ENCODE measurements around the gene SAMD10.

SAMD10 gene

GRCh38 chr20:63955281-63955826 lies 24.1 kb downstream of the SAMD10 start:
- DNase-seq, result peak; percentile 41 to 59

DNA sequence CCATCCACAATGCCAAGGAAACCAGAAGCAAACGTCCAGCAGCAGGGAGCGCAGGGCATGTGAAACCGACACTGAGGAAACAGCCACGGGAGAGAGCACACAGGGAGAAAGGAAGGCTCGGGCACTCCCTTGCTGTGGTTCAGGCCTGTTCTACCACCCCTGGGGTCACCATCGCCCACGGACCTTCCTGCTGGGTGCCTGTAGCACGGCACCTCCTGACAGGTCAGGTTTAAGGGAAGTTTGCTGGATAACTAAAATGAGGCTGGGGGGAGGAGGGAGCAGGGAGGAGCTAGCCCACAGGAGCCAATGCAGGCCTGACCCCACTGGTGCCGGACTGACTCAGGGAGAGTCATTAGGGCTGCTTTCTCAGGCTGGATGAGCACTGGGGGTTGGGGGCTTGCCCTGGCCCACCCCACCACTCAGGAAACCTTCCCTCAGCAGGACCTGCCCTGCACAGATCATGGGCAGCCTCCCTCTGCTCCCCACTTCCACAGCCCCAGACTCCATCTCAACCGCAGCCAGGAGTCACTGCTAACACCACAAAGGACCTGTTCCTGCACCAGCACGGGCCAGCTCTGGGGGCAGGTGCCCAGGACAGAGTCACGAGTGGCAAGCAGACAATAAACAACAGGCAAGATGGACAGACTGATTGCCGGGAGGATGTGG lies 25.5 kb downstream of the SAMD10 start:
- DNase-seq, result no peak

DNA sequence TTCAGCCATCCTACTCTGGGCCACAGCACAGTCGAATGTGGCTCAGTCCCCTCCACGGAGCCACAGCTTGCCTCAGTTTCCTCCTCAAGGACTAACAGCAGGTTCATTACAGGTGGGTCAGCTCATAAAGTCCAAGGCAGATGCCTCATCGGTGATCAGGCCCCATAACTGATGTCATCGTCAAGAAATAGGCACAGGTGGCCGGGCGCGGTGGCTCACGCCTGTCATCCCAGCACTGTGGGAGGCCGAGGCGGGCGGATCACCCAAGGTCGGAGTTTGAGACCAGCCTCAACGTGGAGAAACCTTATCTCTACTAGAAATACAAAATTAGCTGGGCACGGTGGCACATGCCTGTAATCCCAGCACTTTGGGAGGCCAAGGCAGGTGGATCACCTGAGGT lies 26.7 kb downstream of the SAMD10 start:
- no peak for DNase-seq

GRCh38 chr20:63952210-63952535 lies 27.3 kb downstream of the SAMD10 start:
- DNase-seq, result no peak

DNA sequence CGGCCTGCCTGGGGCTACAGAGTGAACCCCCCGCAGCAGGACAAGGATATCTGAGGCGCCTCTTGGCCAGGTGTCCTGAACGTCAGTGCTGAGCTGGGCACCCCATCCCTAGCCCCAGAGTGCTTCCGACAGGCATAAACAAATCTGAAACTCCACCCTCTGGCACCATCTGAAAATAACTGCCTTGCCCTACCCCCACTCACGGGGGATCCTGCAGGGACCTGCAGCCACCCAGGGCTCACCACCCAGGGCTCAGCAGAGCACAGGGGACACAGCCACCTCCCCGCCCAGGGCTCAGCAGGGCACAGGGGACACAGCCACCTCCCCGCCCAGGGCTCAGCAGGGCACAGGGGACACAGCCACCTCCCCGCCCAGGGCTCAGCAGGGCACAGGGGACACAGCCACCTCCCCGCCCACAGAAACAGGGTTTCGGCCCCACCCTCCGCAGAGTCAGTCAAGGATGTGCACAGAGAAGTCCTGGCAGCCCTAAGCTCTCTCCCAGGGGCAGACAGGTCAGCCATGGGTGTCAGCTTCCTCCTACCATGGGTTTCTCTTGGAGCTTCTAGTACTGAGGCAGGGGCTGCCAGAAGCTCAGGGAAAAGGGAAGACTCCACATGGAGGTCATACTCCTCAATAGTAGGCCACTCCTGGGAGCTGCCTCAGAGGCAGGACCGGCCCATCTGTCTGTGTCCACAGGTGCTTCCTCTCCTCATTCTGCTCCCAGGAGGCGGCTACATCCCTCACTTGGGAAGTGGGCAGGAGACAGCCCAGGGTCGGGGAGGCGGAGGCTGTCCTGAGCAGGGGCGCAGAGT lies 27.8 kb downstream of the SAMD10 start:
- no peak for DNase-seq

DNA sequence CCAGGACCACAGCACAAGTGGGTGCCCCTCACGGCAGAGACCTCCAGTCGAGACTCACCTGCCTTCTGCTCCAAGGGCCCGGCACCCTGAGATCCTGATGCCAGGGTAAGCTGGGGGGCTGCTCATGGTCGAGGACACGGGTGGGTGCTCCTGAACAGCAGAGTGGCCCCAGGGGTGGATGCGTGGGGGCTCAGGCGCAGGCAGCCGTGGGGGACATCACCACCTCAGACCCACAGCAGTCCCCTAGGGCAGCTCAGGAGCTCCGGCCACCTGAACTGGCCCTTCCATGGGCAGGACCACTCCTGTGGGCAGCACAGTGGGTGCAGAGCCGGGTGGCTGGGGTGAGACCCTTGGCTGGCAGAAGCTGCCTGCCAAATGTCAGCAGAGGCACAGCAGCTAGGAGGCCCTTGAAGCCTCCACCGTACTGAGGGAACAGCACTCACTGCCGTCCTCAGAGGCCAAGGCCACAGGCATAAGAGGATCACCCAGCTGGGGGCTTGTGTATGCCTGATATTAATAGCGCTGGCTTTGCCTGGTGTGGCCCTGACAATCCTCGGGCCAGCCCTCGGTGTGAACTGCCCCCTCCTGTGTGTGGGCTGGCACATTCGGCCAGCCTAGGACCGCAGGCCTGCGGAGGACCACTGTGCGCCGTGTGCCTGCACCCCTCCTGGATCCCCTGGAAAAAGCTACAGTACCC lies 28.6 kb downstream of the SAMD10 start:
- no peak for DNase-seq

DNA sequence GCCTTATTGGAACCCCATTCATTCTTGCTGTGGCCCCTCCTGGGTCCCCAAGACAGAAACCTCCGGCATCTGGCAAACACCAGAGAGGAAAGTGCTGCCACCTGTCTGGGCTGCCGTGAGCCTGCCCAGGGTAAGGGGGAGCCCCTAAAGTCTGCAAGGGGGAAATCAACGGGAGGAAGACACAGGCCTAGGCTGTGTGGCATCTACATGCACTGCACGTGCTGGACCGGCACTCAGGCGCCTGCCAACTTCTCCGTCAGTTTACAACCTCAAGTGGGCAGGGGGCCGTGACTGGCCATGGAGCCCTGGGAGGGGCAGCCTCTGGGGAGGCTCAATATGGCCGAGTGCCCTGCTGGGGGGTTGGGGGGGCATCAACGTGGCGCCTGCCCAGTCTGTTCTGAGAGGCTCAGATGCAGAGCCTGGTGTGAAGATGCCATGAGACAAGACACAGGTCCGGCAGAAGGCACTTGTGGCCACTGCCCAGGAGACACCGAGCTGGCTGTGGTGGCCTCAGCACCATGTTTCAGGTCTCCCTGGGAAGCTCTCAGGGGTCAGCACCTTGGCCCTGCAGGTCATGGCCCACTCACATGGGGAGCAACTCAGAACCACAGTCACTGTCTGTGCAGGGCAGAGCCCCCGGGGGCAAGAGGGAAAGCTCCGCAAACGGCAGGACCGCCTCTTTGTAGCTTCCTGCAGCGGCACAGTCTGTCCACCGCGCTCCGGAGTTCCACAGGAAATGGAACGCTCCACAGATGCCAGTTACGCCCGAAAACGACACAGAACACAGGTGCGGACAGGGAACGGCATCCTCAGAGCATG lies 31.6 kb downstream of the SAMD10 start:
- no peak for DNase-seq

DNA sequence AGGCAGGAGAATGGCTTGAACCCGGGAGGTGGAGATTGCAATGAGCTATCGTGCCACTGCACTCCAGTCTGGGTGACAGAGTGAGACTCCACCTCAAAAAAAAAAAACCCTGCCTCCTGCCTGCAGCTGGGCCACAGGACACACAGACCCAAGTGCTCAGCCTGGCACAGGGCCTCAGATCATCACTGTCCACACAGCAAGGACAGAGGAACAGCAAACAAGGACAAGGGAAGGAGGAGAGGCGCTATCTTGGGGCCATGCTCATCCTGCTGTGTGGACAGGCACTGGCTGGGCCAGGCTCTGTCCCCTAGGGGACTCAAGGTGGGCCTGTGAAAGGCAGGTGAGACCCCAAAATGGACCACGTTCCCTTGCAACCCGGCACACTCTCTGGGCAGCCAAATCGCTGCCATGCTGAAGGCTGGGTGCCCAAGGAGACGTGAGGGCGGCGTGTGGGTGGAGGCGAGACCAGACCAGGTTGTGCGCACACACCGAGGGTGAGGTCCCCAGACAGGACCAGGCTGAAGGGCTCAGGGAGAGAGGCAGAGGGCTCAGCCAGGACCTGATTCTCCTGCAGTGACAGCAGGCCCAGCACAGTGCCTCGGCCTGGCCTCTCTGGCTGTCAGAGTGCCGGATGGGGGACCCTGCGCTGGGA lies 32.3 kb downstream of the SAMD10 start:
- no peak for DNase-seq

DNA sequence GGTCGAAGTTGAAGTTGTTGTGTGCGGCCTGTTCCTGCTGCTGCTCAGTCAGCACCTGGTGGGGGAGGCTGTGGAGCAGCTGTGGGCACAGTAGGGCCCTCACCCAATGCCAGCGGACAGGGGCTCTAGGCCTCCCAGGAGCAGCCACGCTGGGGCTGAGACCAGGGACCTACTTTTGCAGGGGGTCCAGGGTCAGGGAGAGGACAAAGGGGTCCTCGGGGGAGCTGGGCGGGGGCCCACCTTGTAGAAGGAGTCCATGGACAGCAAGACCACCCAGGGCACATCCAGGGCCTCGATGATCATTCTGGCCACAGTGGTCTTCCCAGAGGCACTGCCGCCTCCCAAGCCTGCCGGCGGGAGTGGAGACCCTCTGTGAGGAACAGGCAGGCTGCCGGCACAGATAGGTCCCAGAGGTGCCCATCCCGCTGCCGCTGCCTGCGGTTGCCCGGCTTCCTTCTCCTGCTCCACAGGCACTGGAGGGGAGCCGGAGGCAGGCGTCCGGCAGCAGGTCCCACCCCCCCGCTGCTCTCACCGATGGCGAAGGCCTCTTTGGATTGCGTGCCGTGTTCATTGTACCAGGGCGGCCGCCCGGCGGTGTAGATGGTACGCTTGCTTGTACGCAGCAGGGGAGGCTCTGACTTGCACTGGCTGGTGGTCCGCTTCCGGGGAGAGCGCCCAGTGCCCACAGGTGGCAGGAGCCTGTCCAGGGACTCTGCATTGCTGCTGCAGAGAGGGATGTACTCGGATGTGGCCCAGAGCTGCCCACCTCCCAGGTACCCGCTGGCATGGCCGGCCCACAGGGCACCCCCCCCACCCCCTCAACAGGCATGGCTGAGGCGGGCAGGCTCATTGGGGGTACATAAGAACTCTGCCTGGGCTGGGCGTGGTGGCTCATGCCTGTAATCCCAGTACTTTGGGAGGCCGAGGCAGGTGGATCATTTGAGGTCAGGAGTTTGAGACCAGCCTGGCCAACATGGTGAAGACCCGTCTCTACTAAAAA lies 33.2 kb downstream of the SAMD10 start:
- no peak for DNase-seq

- no peak for DNase-seq
Measured at GRCh38 chr20:63945031-63945658, 34.3 kb downstream of the SAMD10 start.

DNA sequence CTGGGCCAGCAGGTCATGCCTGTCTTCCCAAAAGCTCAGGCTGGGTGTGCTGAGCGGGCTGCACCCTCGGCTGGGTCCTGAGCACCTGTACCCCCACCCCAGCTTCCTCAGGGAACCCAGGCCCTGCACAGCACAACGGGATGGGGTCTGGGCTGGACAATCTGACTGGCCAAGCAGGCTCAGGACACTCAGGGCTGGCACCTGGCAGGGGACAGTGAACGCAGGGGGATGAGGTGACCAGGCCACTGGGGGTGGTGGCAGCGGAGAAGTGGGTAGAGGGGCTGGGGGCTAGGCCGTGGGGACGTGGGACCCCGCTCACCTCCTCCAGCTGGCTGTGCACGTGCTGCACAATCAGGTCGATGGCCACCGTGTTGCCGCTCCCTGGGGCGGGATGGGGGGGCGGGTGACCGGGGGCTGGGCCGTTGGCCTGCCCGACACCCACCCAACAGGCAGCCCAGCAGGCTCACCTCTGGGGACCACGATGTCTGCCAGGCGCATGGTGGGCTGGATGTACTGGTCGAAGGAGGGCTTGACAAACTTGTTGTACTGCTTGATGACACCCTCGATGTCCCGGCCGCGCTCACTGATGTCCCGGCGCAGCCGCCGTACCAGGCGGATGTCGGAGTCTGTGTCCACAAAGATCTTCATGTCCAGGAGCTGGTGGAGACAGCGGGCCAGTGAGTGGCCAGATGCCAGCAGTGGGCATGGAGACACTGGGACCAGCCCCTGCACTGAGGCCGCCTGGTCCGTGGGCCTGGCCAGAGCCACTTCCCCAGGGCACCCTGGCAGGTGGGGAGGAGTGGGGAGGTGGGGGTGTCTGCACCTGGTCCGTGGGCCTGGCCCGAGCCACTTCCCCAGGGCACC lies 35.1 kb downstream of the SAMD10 start:
- DNase-seq, result no peak

GRCh38 chr20:63943808-63944077 lies 35.7 kb downstream of the SAMD10 start:
- no peak for DNase-seq

GRCh38 chr20:63942969-63943807 lies 36.3 kb downstream of the SAMD10 start:
- no peak for DNase-seq

DNA sequence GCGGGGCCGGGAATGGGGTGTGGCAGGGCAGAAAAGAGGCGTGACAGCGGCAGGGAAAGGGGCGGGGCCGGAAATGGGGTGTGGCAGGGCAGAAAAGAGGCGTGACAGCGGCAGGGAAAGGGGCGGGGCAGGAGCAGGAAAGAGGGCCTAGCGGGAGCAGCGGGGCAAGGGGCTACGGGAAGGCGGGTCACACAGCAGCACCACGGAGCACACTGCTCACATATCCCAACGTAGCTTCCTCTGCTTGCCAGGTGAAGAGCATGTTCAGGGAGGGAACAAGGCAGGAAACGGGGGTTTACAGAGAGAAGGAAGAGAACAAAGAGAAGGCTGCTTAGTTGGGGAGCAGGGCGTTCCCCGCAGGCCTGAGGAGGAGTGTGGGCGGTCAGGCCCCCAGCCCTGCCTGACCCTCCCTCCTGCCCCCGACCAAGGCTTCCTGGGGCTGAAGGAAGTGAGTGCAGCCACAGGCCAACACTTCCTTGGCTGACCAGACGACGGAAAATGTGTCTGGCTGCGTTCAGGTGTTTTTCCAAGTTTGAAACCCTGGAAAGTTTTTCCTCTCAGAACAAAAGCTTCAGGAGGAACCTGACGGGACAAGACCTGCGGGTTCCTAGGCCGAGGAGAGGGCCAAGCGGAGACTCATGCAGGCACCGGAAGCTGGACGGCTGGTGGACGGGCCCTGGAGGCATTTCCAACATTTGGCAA lies 37.0 kb downstream of the SAMD10 start:
- DNase-seq, result no peak

DNA sequence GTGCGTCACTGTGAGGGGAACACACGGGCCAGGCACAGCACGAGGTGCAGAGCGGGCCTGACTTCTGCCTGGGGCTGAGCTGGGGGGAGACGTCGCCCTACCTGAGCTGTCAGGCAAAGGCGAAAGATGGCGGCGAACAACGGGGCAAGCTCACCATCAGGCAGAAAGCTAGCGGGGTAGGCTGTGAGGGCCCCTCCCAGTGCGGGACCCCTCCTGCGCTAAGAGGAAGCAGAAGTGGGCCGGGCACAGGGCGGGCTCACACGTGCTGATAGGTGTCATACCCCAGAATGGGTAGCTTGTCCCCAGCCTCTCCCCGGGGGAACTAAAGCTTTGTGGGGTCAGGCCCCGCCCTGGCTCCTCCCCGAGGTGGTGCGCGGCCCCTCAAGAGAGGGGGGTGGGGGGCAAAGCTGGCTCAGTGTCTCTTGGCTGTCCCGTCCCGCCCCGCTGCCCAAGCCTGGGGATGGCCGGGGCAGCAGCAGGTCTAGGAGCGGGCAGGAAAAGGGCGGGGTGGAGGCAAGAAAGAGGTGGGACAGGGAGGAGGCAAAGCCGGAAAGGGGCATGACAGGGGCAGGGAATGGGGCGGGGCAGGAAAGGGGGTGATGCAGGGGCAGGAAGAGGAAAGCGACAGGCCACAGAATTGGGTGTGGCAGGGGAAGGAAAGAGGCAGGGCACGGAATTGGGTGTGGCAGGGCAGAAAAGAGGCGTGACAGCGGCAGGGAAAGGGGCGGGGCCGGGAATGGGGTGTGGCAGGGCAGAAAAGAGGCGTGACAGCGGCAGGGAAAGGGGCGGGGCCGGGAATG lies 38.0 kb downstream of the SAMD10 start:
- DNase-seq, result peak; percentile 46 to 55

- no peak for DNase-seq
Measured at GRCh38 chr20:63940472-63941266, 38.8 kb downstream of the SAMD10 start.
